Urinary bladder (tissue), 4 donors: Measurements from ENCODE around the gene PDE4D. TPM values are rescaled to one million over a fixed set of nuclear protein-coding genes. Genes with fewer than 3 reads are reported as not detected.
"Not testable (repeated sequence)": the region's sequence is repeated elsewhere in the genome, so short reads cannot be mapped to it uniquely, and the experiment has no call there.

ENCODE experiments used
- DNase-seq: peaks from one replicate; pipeline ENCODE4 v3.0.0-alpha.2; 2015; ENCODE audit errors: extremely low spot score
- H3K27ac ChIP-seq: one replicate; pipeline ENCODE4 v1.5.1; 2013; ENCODE audit warnings: low read depth, mild to moderate bottlenecking, moderate library complexity
- H3K36me3 ChIP-seq: one replicate; pipeline ENCODE4 v1.6.1; 2013; ENCODE audit warnings: mild to moderate bottlenecking, moderate library complexity; ENCODE audit not compliant: insufficient read depth
- H3K4me1 ChIP-seq: one replicate; pipeline ENCODE4 v1.6.1; 2013; ENCODE audit warnings: mild to moderate bottlenecking, moderate library complexity; ENCODE audit not compliant: insufficient read depth
- H3K4me3 ChIP-seq: one replicate; pipeline ENCODE4 v1.5.1; 2013; ENCODE audit warnings: low read depth, low read length
- WGBS: extraction: QIAGEN DNeasy Blood & Tissue Kit; methylation state at CpG from one replicate; pipeline ENCODE4 v1.1.7; 2013; 5-methylcytosine and 5-hydroxymethylcytosine counted together
- polyA plus RNA-seq: library from polyadenylated mRNA; stranded (reverse); fragments of 200-250 nt; gene quantifications from one replicate; pipeline ENCODE4 v1.2.3, GENCODE V29; 2013
- total RNA-seq: library from RNA; depleted of rRNA; stranded (reverse); fragments of >200 nt; gene quantifications from one replicate; pipeline ENCODE4 v1.2.3, GENCODE V29; 2014
- donor health status: healthy with polysubstance abuse.
- donor health status: healthy.

The PDE4D gene
- total and polyA plus RNA-seq, 2 donors, result 27.3 to 253 TPM

- Histone ChIP-seq H3K36me3 (no peaks in the 10 kb centered on the region), H3K27ac (no peak overlapping the region), H3K4me3 (no peak overlapping the region), H3K4me1 (no peaks in the 10 kb centered on the region)
- no peak for DNase-seq
- 95% methylated on average over 7 of the region's 7 CpGs for WGBS
Observed at GRCh38 chr5:59005934-59006701, 887.4 kb downstream of the PDE4D start.

- Histone ChIP-seq H3K27ac (no peak overlapping the region), H3K4me3 (no peak overlapping the region), H3K36me3 (no peaks in the 10 kb centered on the region), H3K4me1 (no peaks in the 10 kb centered on the region)
- DNase-seq, result no peak
- WGBS, result 89% methylated on average over 5 of the region's 5 CpGs
Observed at GRCh38 chr5:59003641-59004040, 889.9 kb downstream of the PDE4D start.

GRCh38 chr5:59003124-59003523 lies 890.4 kb downstream of the PDE4D start:
- H3K27ac ChIP-seq, result no peak overlapping the region
- no peak for DNase-seq
- H3K36me3 ChIP-seq, result no peaks in the 10 kb centered on the region
- 76% methylated on average over 4 of the region's 4 CpGs for WGBS
- no peaks in the 10 kb centered on the region for H3K4me1 ChIP-seq
- no peak overlapping the region for H3K4me3 ChIP-seq

GRCh38 chr5:59002162-59002825 lies 891.2 kb downstream of the PDE4D start:
- WGBS, result 98% methylated on average over 1 of the region's 1 CpG
- no peak for DNase-seq
- Histone ChIP-seq H3K36me3 (no peaks in the 10 kb centered on the region), H3K4me1 (no peaks in the 10 kb centered on the region), H3K27ac (no peak overlapping the region), H3K4me3 (no peak overlapping the region)

- DNase-seq, result no peak
- H3K27ac ChIP-seq, result no peak overlapping the region
- no peaks in the 10 kb centered on the region for H3K36me3 ChIP-seq
- H3K4me1 ChIP-seq, result no peaks in the 10 kb centered on the region
- H3K4me3 ChIP-seq, result no peak overlapping the region
- 71% methylated on average over 6 of the region's 6 CpGs for WGBS
Observed at GRCh38 chr5:59001716-59002115, 891.8 kb downstream of the PDE4D start.

GRCh38 chr5:59001154-59001553 lies 892.4 kb downstream of the PDE4D start:
- no peak for DNase-seq
- H3K36me3 ChIP-seq, result no peaks in the 10 kb centered on the region
- H3K4me1 ChIP-seq, result no peaks in the 10 kb centered on the region
- no peak overlapping the region for H3K27ac ChIP-seq
- H3K4me3 ChIP-seq, result no peak overlapping the region

- H3K4me3 ChIP-seq, result no peak overlapping the region
- no peaks in the 10 kb centered on the region for H3K4me1 ChIP-seq
- H3K27ac ChIP-seq, result no peak overlapping the region
- H3K36me3 ChIP-seq, result no peaks in the 10 kb centered on the region
- 85% methylated on average over 3 of the region's 3 CpGs for WGBS
- no peak for DNase-seq
Observed at GRCh38 chr5:59000211-59000610, 893.3 kb downstream of the PDE4D start.

GRCh38 chr5:58999804-59000203 lies 893.7 kb downstream of the PDE4D start:
- Histone ChIP-seq H3K4me3 (no peak overlapping the region), H3K4me1 (no peaks in the 10 kb centered on the region), H3K36me3 (no peaks in the 10 kb centered on the region), H3K27ac (no peak overlapping the region)
- 96% methylated on average over 7 of the region's 7 CpGs for WGBS
- DNase-seq, result no peak

GRCh38 chr5:58998544-58998943 lies 895.0 kb downstream of the PDE4D start:
- H3K4me3 ChIP-seq, result no peak overlapping the region
- H3K27ac ChIP-seq, result no peak overlapping the region
- no peaks in the 10 kb centered on the region for H3K4me1 ChIP-seq
- no peak for DNase-seq
- H3K36me3 ChIP-seq, result no peaks in the 10 kb centered on the region
- WGBS, result 80% methylated on average over 2 of the region's 2 CpGs

GRCh38 chr5:58995779-58996178 lies 897.7 kb downstream of the PDE4D start:
- not testable (repeated sequence) for H3K4me1 ChIP-seq

GRCh38 chr5:58993461-58993860 lies 900.1 kb downstream of the PDE4D start:
- H3K27ac ChIP-seq, result no peak overlapping the region
- 90% methylated on average over 1 of the region's 1 CpG for WGBS
- DNase-seq, result no peak

More at GRCh38 chr5:58995779-58996178, 897.7 kb downstream of the PDE4D start:
- H3K36me3 ChIP-seq, H3K27ac ChIP-seq, DNase-seq, H3K4me3 ChIP-seq: not testable (repeated sequence)
- 94% methylated on average over 3 of the region's 3 CpGs for WGBS

GRCh38 chr5:58988938-58989337 lies 904.6 kb downstream of the PDE4D start:
- DNase-seq, result no peak
- Histone ChIP-seq H3K27ac (no peak overlapping the region), H3K4me3 (no peak overlapping the region), H3K36me3 (peaks cover 2% of the 10 kb centered on the region), H3K4me1 (no peaks in the 10 kb centered on the region)
- 98% methylated on average over 2 of the region's 2 CpGs for WGBS

More at GRCh38 chr5:58993461-58993860, 900.1 kb downstream of the PDE4D start:
- H3K4me1 ChIP-seq, result no peaks in the 10 kb centered on the region
- H3K4me3 ChIP-seq, result no peak overlapping the region
- peaks cover 2% of the 10 kb centered on the region for H3K36me3 ChIP-seq

GRCh38 chr5:58987193-58987592 lies 906.3 kb downstream of the PDE4D start:
- no peak overlapping the region for H3K27ac ChIP-seq
- no peak overlapping the region for H3K4me3 ChIP-seq
- peaks cover 2% of the 10 kb centered on the region for H3K36me3 ChIP-seq
- DNase-seq, result no peak
- no peaks in the 10 kb centered on the region for H3K4me1 ChIP-seq

GRCh38 chr5:58986281-58986680 lies 907.2 kb downstream of the PDE4D start:
- 71% methylated on average over 8 of the region's 8 CpGs for WGBS
- no peak for DNase-seq
- Histone ChIP-seq H3K4me1 (no peaks in the 10 kb centered on the region), H3K36me3 (peaks cover 2% of the 10 kb centered on the region), H3K4me3 (no peak overlapping the region), H3K27ac (no peak overlapping the region)
